Upper lobe of left lung (tissue), 4 donors: ENCODE results near the gene PPP1R18.

ENCODE experiments used
- CTCF ChIP-seq, 6 experiments: fragments of 450-650 bp in 4 of 6; fragments of 200-600 bp in 2 of 6; sonication (generic) in 2 of 6; IDR thresholded peaks; one replicate each; pipeline ENCODE4 v1.5.1; 2016 to 2019; ENCODE audit warnings: antibody characterized with exemption in 6 of 6
- EP300 ChIP-seq, 4 donors: sonication (generic); formaldehyde crosslinking; IDR thresholded peaks; one replicate each; pipeline ENCODE4 v1.5.1; 2017; ENCODE audit warnings: antibody characterized with exemption in 4 of 4, control low read depth in 2 of 4
- POLR2A ChIP-seq, 4 donors: fragments of 450-650 bp; IDR thresholded peaks; one replicate each; pipeline ENCODE4 v1.5.1; 2016 to 2017; ENCODE audit warnings: antibody characterized with exemption in 4 of 4, mild to moderate bottlenecking in 2 of 4
- POLR2AphosphoS5 ChIP-seq, 2 donors: sonication (generic); formaldehyde crosslinking; IDR thresholded peaks; one replicate each; pipeline ENCODE4 v1.5.1; 2017; ENCODE audit warnings: antibody characterized with exemption in 2 of 2

- TF ChIP-seq POLR2AphosphoS5 (IDR thresholded peaks at IDR 0.05) (peak; percentile 35 to 79), CTCF (IDR thresholded peaks at IDR 0.05) (peak in 2 of 6 experiments; percentile 6 to 10), POLR2A (IDR thresholded peaks at IDR 0.05) (peak in 2 of 4 donors; percentile 57 to 78), EP300 (IDR thresholded peaks at IDR 0.05) (peak in 1 of 4 donors; percentile 11)
Measured at GRCh38 chr6:30686009-30686907, at the start of gene PPP1R18.
